Esophagus squamous epithelium (tissue), 4 donors: ENCODE data around the gene PCDHGB2.
"Not testable (repeated sequence)": the region's sequence is repeated elsewhere in the genome, so short reads cannot be mapped to it uniquely, and the experiment has no call there.

ENCODE experiments used
- POLR2A ChIP-seq, 4 donors: fragments of 450-650 bp; IDR thresholded peaks; one replicate each; pipeline ENCODE4 v1.6.1; 2017; ENCODE audit warnings: antibody characterized with exemption in 4 of 4, mild to moderate bottlenecking in 4 of 4, moderate library complexity in 3 of 4
- TF ChIP-seq, protein P1 (sequence below), 6 experiments: fragments of 450-650 bp in 4 of 6; fragments of 200-600 bp in 2 of 6; sonication (generic) in 2 of 6; IDR thresholded peaks; one replicate each; pipeline ENCODE4 v1.5.1; 2016 to 2019; ENCODE audit warnings: antibody characterized with exemption in 6 of 6, mild to moderate bottlenecking in 4 of 6, moderate library complexity in 4 of 6

DNA sequence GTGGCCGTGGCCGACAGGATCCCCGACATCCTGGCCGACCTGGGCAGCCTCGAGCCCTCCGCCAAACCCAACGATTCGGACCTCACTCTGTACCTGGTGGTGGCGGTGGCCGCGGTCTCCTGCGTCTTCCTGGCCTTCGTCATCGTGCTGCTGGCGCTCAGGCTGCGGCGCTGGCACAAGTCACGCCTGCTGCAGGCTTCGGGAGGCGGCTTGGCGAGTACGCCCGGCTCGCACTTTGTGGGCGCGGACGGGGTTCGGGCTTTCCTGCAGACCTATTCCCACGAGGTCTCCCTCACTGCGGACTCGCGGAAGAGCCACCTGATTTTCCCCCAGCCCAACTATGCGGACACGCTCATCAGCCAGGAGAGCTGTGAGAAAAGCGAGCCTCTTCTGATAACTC is 13.8 kb upstream of the PCDHGB2 start:
- TF ChIP-seq, protein P1, sequence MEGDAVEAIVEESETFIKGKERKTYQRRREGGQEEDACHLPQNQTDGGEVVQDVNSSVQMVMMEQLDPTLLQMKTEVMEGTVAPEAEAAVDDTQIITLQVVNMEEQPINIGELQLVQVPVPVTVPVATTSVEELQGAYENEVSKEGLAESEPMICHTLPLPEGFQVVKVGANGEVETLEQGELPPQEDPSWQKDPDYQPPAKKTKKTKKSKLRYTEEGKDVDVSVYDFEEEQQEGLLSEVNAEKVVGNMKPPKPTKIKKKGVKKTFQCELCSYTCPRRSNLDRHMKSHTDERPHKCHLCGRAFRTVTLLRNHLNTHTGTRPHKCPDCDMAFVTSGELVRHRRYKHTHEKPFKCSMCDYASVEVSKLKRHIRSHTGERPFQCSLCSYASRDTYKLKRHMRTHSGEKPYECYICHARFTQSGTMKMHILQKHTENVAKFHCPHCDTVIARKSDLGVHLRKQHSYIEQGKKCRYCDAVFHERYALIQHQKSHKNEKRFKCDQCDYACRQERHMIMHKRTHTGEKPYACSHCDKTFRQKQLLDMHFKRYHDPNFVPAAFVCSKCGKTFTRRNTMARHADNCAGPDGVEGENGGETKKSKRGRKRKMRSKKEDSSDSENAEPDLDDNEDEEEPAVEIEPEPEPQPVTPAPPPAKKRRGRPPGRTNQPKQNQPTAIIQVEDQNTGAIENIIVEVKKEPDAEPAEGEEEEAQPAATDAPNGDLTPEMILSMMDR (IDR thresholded peaks at IDR 0.05) = not testable (repeated sequence)
- TF ChIP-seq POLR2A (IDR thresholded peaks at IDR 0.05) = not testable (repeated sequence)
